HG02938 (cell line): Measurements from ENCODE around the gene CKM.
"Not testable (repeated sequence)": the region's sequence is repeated elsewhere in the genome, so short reads cannot be mapped to it uniquely, and the experiment has no call there.

Experiments
- ATAC-seq: cut with Tn5 transposase; IDR thresholded peaks from one replicate; pipeline ENCODE4 v1.9.1; 2021; ENCODE audit warnings: mild to moderate bottlenecking, moderate library complexity; ENCODE audit not compliant: unreplicated experiment

The CKM gene

DNA sequence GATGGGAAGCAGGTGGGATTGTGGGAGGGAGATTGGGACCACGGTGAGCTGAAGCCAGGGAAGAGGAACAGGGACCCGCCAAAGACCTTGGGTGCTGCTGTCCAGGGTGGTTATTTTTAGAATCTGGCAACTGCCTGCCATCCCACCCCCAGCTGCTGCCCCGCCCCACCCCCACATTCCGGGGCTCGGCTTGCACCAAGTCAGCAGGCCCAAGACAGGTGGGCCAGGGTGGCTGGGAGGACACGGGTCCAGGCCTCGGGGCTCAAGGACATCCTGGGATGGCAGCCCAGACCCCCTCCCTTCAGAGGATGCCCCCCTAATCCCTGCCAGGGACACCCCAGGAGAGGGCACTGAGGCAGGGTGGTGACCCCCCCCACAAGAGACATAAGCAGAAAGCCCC lies 827 bp downstream of the CKM start:
- no peak for ATAC-seq

DNA sequence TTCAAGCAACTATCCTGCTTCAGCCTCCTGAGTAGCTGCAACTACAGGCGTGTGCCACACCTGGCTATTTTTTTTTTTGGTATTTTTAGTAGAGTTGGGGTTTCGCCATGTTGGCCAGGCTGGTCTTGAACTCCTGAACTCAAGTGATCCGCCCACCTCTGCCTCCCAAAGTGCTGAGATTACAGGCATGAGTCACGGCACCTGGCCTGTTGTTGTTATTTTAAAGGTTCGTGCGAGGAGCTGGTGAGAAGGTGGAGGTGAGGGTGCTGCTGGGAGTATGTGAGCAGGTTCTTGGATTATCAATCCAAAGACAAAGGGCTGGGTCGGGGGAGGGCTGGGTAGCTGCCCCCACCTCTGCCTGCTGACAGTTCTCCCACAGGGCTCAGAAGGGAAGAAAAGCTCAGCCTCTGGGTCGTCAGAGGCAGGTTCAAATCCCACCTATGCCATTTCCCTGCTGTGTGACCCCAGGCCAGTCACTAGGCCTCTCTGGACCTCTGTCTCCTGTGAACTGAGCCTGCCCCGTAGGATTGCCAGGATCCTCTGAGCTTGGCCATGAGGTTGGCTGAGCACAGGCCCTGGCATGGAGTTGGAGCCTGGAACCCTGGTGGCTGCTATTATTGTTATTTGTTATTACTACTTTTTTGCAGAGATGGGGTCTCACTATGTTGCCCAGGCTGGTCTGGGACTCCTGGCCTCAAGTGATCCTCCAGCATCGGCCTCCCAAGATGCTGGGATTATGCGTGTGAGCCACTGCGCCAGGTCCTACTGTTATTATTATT lies 1.5 kb downstream of the CKM start:
- no peak for ATAC-seq

DNA sequence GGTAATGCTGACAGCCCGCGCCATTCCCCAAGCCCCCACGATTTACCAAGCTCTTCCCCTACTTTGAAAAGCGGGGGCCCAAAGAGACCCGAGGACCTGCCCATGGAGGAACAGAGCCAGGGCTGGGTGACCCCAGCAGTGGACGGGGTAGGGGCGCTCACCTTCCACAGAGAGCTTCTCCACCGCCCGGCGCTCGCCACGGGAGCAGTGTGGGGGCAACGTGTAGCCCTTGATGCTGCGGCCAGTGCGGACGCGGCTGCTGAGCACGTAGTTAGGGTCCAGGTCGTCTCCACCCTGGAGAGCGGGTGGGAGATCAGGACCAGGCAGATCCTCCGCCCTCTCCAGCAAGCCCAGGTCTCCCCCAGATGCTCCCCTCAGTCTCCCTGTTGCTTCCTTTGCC lies 7.4 kb downstream of the CKM start:
- ATAC-seq = no peak

DNA sequence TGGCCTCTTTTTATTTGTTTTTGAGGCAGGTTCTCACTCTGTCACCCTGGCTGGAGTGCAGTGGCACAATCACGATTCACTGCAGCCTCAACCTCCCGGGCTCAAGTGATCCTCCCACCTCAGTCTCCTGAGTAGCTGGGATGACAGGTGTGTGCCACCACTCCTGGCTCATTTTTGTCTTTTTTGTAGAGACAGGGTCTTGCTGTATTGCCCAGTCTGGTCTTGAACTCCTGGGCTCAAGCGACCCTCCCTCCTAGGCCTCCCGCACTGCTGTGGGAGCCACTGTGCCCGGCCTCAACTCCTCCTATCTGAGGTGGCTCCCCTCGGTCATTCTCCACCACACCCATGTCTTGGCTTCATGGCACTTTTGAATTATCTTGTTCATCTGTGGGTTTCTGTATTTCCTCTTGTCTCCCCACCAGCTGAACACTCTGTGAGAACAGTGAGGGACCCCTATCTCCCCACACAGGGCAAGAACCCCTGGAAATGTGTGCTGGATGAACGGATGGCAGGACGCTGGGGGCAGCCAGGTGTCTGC lies 7.9 kb downstream of the CKM start:
- ATAC-seq = no peak

DNA sequence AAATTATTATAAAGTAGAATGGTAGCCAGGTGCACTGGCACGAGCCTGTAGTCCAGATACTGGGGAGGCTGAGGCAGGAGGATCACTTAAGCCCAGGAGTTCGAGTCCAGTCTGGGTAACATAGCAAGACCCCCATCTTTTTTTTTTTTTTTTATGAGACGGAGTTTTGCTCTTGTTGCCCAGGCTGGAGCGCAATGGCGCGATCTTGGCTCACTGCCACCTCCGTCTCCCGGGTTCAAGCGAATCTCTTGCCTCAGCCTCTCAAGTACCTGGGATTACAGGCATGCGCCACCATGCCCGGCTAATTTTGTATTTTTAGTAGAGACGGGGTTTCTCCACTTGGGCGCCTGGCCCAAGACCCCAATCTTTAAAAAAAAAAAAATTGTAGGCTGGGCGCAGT lies 10.4 kb downstream of the CKM start:
- ATAC-seq = not testable (repeated sequence)

DNA sequence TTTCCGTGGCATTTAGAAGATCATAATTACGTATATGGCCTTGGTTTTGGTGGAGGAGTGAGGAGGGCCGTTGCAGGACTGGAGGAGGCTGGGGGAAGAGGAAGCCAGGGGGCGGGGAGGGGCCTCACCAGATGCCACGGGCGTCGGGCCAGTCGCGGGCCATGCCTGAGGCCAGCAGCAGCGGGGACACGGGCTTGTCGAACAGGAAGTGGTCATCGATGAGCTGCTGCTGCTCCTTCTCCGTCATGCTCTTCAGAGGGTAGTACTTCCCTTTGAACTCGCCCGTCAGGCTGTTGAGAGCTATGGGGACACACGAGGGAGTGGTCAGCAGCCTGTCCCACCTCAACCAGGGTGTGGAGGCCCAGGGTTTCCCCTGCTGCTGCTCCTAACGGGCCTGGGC lies 11.1 kb downstream of the CKM start:
- ATAC-seq = no peak

DNA sequence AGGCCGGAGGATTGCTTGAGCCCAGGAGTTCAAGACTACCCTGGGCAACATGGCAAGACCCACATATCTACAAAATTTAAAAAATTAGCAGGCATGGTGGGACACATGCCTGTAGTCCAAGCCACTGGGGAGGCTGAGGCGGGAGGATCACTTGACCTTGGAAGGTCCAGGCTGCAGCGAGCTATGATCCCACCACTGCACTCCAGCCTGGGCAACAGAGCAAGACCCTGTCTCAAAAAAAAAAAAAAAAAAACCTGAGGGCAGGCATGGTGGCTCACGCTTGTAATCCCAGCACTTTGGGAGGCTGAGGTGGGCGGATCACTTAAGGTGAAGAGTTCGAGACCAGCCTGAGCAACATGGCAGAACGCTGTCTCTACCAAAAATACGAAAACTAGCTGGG lies 13.4 kb downstream of the CKM start:
- not testable (repeated sequence) for ATAC-seq

DNA sequence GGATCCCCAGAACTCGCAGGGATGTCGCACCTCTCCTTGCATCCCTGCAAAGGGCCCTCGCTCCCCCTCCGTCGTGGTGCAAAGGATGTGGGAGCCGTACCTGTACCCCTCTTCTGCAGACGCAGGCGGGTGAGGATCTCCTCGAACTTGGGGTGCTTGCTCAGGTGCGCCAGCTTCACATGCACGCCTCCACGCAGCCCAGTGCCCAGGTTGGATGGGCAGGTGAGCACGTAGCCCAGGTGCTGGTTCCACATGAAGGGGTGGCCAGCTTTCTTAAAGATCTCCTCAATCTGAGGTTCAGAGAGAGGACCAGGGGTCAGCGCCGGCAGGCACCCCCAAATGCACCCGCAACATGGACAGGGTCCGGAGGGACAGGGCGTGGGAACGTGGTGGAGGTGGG lies 15.3 kb downstream of the CKM start:
- ATAC-seq = no peak

DNA sequence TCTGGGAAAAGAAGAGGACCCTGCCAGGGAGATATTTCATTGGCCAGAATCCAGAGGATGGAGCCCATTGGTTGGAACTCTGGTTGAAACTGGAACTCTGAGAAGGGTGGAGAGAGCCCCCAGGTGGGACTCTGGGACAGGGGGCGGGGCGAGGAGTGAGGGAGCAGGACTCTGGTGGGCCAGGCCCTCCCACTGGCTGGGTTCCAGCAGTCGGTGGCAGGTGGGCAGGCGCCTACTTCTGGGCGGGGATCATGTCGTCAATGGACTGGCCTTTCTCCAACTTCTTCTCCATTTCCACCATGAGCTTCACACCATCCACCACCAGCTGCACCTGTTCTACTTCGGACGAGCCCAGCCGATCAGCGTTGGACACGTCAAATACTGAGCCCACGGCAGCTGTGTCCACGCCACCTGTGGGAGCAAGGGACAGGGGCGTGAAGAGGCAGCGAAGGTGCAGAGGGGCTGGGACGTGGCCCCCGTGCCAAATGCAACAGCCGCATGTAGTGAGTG lies 16.1 kb downstream of the CKM start:
- ATAC-seq = no peak

DNA sequence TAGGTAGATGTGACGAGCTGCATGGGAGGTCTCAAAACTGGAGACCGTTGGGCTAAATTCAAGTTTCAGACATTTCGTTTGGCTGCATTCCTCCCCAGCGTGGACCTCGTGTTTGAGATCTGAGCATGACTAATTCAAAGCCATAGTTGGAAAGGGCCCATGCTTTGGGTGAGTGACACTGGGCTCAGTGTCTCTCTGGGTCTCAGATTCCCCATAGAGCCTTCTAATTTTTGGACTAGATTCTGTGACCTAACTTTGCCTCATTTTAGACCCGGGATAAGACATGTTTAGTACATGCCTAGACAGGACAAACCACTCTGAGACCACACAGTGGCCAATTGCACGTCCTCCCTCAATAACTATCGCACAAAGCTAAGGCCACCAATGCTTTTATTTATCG lies 16.6 kb downstream of the CKM start:
- ATAC-seq = no peak

DNA sequence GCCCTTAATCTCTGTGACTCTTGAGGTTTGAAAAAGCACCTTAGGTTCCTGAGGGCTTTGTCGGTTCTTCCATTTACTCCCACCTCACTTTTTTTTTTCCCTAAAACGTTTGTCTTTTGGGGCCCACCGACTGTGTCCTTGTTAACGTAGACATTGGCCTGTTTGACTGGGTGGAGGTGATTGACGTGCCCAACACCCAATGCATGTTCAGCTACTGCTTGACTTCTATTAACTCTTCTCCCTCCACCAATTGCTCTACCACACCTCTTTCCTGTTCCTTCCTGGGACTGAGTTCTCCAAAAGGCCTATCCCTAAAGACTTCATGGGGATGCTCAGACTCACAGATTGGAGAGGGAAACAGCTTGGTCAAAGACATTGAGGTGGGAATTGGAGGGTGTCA lies 17.3 kb downstream of the CKM start:
- no peak for ATAC-seq

DNA sequence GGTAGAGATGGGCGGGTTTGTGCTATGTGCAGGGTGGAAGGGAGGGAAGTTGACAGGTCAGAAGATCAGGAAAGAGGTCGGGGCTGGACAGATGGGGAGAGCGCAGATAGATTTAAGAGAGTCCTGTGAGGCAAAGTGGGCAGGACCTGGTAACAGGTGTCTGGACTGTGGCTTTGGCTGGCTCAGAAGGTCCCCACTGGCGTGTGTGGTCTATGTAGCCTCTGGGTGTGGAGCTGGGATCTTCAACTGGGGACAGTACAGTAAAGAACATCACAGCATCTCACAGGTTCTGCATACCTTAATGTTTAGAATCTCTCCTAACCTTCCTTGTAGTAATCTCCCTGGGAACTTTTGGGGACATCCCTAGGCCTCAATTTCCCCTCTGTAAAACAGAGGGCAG lies 17.7 kb downstream of the CKM start:
- ATAC-seq = no peak

DNA sequence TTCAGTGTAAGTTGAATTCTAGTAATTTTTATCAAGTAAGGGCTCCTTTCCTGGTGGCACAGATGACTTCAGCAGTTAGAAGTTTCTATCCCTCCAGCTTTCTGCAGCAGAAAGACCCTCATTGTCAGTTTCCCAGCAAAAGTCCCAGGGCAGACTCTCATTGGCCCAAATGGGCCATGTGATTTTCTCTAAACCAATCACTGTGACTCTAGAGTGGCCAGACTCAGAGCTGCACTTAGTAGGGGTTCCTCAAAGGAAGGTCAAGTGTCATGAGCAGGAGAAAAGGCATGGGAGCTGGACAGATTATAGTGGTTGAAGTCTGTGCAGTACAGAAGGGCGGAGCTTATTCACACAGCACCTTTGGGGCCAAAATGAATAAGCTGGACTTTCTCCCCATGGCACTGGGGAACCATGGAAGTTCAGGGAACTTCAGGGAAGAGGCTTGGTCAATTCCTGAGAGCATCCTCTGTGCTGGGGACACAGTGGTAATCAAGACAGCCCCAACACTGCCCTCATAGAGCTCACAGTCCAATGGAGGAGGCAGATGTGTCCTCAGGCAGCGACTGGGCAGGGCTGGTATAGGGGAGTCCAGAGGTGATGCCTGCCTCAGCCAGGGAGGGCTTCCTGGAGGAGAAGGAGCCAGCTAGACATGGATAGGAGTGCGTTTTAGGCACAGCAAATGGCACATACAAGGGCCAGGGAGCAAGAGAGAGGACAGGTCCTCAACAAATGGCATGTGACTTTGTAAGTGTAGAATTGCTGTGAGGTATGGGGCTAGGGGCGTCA lies 18.3 kb downstream of the CKM start:
- no peak for ATAC-seq

DNA sequence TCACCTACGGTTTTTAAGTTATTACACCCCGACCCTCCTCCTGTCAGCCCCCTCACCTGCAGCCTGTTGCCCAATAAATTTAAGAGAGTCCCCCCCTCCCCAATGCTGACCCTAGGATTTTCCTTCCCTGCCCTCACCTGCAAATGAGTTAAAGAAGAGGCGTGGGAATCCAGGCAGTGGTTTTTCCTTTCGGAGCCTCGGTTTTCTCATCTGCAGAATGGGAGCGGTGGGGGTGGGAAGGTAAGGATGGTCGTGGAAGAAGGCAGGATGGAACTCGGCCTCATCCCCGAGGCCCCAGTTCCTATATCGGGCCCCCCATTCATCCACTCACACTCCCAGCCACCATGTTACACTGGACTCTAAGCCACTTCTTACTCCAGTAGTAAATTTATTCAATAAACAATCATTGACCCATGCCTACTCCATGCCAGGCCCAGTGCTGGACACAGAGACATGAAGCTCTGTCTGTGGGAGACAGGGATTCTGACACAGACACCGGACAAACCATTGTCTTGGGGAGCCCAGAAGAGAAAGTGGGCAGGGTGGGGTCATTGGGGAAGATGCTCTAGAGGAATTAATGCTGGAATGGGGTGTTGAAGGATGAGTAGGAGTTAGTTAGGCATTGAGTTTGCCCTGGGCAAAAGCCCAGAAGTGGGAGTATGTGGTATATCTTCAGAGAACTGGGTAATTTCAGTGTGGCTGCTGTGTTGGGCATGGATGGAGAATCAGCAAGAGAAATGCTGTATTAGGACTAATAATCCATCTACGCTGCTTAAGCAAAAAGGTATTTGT lies 19.2 kb downstream of the CKM start:
- no peak for ATAC-seq

DNA sequence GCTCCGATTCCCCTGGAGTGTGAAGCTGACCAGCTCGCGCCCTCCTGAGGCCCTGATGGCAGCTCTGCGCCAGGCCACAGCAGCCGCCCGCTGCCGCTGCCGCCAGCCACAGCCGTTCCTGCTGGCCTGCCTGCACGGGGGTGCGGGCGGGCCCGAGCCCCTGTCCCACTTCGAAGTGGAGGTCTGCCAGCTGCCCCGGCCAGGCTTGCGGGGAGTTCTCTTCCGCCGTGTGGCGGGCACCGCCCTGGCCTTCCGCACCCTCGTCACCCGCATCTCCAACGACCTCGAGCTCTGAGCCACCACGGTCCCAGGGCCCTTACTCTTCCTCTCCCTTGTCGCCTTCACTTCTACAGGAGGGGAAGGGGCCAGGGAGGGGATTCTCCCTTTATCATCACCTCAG lies 20.3 kb downstream of the CKM start:
- no peak for ATAC-seq

DNA sequence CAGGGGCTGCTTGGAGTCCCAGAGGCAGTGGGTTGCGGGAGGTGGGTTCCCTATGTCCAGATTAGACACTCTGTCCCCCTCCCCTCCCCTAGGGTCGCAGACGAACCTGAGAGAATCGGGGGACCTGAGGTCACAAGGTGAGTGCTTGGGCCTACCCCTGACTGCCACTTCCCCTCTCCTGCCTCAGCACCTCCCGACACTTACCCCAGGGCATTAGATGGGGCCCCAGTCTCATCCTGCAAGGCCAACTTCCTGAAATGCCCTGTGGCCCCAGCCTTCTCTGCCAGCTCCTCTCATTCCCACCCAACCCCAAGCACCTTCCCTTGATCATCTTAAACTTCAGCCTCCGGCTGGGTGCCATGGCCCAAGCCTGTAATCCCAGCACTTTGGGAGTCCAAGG lies 23.0 kb downstream of the CKM start:
- ATAC-seq = no peak

DNA sequence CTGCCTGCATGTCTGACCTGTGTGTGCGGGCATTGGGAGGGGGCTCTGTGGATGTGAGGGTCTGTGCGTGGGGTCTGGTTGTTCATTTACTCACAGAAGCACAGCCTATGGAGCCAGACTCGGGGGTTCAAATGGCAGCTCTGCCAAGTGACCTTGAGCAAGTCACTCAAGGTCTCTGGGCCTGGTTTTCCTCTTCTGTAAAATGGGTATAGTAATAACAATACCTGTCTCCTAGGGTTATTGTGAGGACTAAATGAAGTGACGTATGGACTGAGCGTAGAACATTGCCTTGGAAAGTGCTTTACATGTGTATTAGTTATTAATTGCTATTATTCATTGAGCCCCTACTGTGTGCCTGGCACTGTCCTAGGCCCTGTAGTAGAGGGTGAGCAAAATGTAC lies 24.4 kb downstream of the CKM start:
- no peak for ATAC-seq

DNA sequence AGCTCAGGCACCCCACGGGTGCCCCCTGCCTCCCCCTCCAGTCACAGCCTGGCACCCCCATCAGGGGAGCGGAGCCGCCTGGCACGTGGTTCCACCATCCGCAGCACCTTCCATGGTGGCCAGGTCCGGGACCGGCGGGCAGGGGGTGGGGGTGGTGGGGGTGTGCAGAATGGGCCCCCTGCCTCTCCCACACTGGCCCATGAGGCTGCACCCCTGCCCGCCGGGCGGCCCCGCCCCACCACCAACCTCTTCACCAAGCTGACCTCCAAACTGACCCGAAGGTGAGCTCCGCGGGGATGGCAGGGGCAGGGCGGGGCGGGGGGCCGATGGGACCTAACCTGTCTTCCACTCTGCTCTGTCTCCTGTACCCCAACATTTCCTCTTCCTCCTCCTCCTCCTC lies 25.0 kb downstream of the CKM start:
- no peak for ATAC-seq

DNA sequence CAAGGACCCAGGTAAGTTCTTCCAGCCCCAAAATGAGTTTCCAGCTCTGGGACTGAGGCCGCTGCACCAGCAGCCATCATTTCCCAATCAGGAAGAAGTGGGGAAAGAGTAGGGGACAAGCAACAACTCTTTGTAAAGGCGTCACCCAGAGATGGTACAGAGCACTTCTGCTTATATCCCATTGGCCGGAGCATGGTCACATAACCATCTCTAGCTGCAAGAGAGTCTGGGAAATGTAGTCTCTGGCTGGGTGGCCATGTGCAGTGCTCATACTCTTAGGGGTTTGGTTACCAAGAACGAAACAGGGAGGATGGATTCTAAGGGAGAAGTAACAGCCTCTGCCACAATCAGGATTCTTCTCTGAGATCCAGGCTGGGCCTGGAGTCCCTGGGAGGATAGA lies 26.3 kb downstream of the CKM start:
- no peak for ATAC-seq

DNA sequence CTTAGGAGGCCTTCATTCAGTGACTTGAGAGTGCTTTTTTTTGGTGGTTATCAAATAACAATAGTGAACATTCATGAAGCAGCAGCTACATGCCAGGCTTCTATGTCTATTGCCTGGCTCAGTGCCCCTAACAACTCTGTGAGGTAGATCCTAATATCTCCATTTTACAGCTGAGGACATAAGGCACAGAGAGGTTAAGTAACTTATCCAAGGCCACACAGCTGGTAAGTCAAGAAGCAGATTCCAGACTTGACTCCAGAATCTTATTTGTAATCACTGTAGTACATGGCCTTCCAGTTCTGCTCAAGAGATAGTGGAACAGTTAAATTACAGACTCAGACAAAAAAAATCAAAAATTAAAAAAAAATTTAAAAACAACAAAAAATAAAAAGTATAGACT lies 26.8 kb downstream of the CKM start:
- ATAC-seq = no peak

DNA sequence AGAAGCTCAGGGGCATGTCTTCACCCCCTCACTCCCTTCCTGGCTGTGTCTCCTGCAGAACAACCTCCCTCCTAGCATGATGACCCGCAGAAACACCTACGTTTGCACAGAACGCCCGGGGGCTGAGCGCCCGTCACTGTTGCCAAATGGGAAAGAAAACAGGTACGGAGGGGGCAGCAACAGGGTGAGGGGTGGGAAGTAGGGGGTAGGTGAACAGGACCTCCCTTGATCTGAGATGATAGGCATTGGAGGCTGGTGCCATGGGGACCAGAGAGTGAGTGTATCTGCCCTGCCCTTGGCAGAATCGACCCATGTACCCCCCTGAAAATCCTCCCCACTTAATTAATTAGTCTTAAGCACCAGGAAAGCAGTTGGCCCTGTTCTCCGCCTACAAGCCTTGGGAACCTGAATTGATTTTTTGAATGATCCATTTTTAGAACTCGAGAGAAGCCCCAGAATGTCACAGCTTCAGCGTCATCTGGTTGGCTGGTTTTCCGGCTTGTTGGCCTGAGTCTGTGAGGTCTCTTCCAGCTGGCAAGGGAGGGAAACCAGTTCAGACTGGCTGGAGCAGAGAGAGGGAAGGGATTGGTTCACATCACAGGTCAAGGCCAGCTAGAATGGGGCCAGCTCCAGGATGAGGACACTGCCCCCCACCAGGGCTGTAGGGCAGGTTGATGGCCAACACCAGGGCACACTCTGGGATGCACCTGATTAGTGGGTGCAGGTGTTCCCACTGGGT lies 28.2 kb downstream of the CKM start:
- ATAC-seq = no peak
